ENCODE results near the gene ZNF516.
"Not testable (repeated sequence)": the region's sequence is repeated elsewhere in the genome, so short reads cannot be mapped to it uniquely, and the experiment has no call there.

The ZNF516 gene

GRCh38 chr18:76475450-76476194 is 19.4 kb downstream of the ZNF516 start:
- TF ChIP-seq TSHZ2 (CRISPR knock-in tag; IDR thresholded peaks at IDR 0.05) (no peak), ZFP3 (CRISPR knock-in tag; IDR thresholded peaks at IDR 0.05) (peak; percentile 15; the same call in 1 of the 2 replicates)
- ATAC-seq: peak; percentile 70

- no peak for ATAC-seq
- no peak for TF ChIP-seq CSDC2 (CRISPR knock-in tag; IDR thresholded peaks at IDR 0.05)
- no peak for TF ChIP-seq PPARA (CRISPR knock-in tag; IDR thresholded peaks at IDR 0.05; ENCODE audit: borderline replicate concordance)
- no peak for TF ChIP-seq GLIS3 (CRISPR knock-in tag; IDR thresholded peaks at IDR 0.05)
- TF ChIP-seq RARB (CRISPR knock-in tag; IDR thresholded peaks at IDR 0.05): no peak
- TF ChIP-seq, protein P1, sequence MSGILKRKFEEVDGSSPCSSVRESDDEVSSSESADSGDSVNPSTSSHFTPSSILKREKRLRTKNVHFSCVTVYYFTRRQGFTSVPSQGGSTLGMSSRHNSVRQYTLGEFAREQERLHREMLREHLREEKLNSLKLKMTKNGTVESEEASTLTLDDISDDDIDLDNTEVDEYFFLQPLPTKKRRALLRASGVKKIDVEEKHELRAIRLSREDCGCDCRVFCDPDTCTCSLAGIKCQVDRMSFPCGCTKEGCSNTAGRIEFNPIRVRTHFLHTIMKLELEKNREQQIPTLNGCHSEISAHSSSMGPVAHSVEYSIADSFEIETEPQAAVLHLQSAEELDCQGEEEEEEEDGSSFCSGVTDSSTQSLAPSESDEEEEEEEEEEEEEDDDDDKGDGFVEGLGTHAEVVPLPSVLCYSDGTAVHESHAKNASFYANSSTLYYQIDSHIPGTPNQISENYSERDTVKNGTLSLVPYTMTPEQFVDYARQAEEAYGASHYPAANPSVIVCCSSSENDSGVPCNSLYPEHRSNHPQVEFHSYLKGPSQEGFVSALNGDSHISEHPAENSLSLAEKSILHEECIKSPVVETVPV (CRISPR knock-in tag; IDR thresholded peaks at IDR 0.05): no peak
- no peak for TF ChIP-seq ZFP3 (CRISPR knock-in tag; IDR thresholded peaks at IDR 0.05)
- TF ChIP-seq ZNF70 (CRISPR knock-in tag; IDR thresholded peaks at IDR 0.05): no peak
- no peak for TF ChIP-seq BACH2 (CRISPR knock-in tag; IDR thresholded peaks at IDR 0.05; ENCODE audit: borderline replicate concordance)
- no peak for TF ChIP-seq ZNF565 (CRISPR knock-in tag; conservative IDR thresholded peaks at IDR 0.05; ENCODE audit: low read depth)
- TF ChIP-seq ZFP30 (CRISPR knock-in tag; IDR thresholded peaks at IDR 0.05): no peak
- TF ChIP-seq ISL1 (CRISPR knock-in tag; IDR thresholded peaks at IDR 0.05): no peak
- TF ChIP-seq ARNTL (CRISPR knock-in tag; IDR thresholded peaks at IDR 0.05; ENCODE audit: borderline replicate concordance, low read depth): no peak
- no peak for TF ChIP-seq SNAI2 (CRISPR knock-in tag; IDR thresholded peaks at IDR 0.05)
- TF ChIP-seq TCF4 (CRISPR knock-in tag; IDR thresholded peaks at IDR 0.05; ENCODE audit: borderline replicate concordance): no peak
- TF ChIP-seq ESRRG (CRISPR knock-in tag; IDR thresholded peaks at IDR 0.05): no peak
- TF ChIP-seq TSHZ2 (CRISPR knock-in tag; IDR thresholded peaks at IDR 0.05): no peak
These were observed 20.2 kb downstream of the ZNF516 start for GRCh38 chr18:76474824-76475223.

DNA sequence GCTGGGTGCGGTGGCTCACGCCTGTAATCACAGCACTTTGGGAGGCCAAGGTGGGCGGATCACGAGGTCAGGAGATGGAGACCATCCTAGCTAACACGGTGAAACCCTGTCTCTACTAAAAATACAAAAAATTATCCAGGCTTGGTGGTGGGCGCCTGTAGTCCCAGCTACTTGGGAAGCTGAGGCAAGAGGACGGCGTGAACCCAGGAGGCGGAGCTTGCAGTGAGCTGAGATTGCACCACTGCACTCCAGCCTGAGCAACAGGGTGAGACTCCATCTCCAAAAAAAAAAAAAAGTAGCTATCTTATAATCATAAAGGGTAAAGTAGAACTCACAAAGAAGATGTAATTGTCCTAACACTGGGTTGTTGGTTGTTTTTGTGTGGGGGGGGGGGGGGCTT is 21.5 kb downstream of the ZNF516 start:
- ATAC-seq: not testable (repeated sequence)

DNA sequence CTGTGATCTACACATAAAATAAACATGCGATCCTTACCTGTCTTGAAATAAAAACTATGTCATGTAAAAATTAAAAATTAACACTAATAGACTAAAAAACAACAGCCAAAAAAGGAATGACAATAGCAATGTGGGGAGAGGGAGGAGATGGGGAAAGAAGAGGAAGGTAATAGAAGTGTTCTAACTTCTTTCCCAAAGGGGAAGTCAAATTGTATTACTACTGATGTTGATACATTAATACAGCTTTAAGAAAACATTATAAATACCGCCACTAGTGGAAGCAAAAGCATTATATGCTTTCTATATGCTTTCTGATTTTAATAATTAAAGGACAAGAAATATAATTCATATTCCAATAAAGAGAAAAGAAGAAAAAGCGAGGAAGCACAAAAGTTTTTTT is 22.2 kb downstream of the ZNF516 start:
- TF ChIP-seq, protein P2, sequence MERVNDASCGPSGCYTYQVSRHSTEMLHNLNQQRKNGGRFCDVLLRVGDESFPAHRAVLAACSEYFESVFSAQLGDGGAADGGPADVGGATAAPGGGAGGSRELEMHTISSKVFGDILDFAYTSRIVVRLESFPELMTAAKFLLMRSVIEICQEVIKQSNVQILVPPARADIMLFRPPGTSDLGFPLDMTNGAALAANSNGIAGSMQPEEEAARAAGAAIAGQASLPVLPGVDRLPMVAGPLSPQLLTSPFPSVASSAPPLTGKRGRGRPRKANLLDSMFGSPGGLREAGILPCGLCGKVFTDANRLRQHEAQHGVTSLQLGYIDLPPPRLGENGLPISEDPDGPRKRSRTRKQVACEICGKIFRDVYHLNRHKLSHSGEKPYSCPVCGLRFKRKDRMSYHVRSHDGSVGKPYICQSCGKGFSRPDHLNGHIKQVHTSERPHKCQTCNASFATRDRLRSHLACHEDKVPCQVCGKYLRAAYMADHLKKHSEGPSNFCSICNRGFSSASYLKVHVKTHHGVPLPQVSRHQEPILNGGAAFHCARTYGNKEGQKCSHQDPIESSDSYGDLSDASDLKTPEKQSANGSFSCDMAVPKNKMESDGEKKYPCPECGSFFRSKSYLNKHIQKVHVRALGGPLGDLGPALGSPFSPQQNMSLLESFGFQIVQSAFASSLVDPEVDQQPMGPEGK (CRISPR knock-in tag; IDR thresholded peaks at IDR 0.05; ENCODE audit: borderline replicate concordance): no peak
- TF ChIP-seq ZFP3 (CRISPR knock-in tag; IDR thresholded peaks at IDR 0.05) (no peak), GLIS3 (CRISPR knock-in tag; IDR thresholded peaks at IDR 0.05) (no peak), POU6F1 (CRISPR knock-in tag; IDR thresholded peaks at IDR 0.05; ENCODE audit: borderline replicate concordance, low read depth) (no peak), OSR1 (CRISPR knock-in tag; IDR thresholded peaks at IDR 0.05) (no peak), ISL1 (CRISPR knock-in tag; IDR thresholded peaks at IDR 0.05) (no peak)
- TF ChIP-seq, protein P1 (CRISPR knock-in tag; IDR thresholded peaks at IDR 0.05): no peak
- ATAC-seq: no peak
